Thyroid gland (tissue), 4 donors: ENCODE measurements around the gene PRKRIP1. TPM values are rescaled to one million over a fixed set of nuclear protein-coding genes. Genes with fewer than 3 reads are reported as not detected.

ENCODE experiments used
- DNase-seq, 2 donors: peaks; one replicate each; pipeline ENCODE4 v3.0.0-alpha.2; 2019
- H3K27ac ChIP-seq, 3 donors: fragments of 200-600 bp; sonication (generic); 1 replicate in 2 of 3; 2 replicates in 1 of 3; pipeline ENCODE4 v1.5.1; 2016 to 2019; ENCODE audit warnings: mild to moderate bottlenecking in 1 of 3, moderate library complexity in 1 of 3
- H3K27me3 ChIP-seq: fragments of 200-600 bp; sonication (generic); one replicate; pipeline ENCODE4 v1.5.1; 2019
- H3K36me3 ChIP-seq, 2 donors: fragments of 200-600 bp; sonication (generic); one replicate each; pipeline ENCODE4 v1.5.1; 2016 to 2019
- H3K4me1 ChIP-seq, 2 donors: fragments of 200-600 bp; sonication (generic); one replicate each; pipeline ENCODE4 v1.5.1; 2017 to 2019
- H3K4me3 ChIP-seq, 3 donors: fragments of 200-600 bp; sonication (generic); replicated peaks in 1 of 3; 1 replicate in 2 of 3; 2 replicates in 1 of 3; pipeline ENCODE4 v1.5.1; 2016; ENCODE audit warnings: mild to moderate bottlenecking in 1 of 3
- H3K9me3 ChIP-seq: fragments of 200-600 bp; sonication (generic); one replicate; pipeline ENCODE4 v1.5.1; 2017
- POLR2A ChIP-seq, 2 donors: fragments of 450-650 bp; IDR thresholded peaks; one replicate each; pipeline ENCODE4 v1.6.1; 2017; ENCODE audit warnings: antibody characterized with exemption in 2 of 2, mild to moderate bottlenecking in 2 of 2, moderate library complexity in 1 of 2
- WGBS, 2 donors: methylation state at CpG; one replicate each; pipeline ENCODE4 v1.1.5; 2017; 5-methylcytosine and 5-hydroxymethylcytosine counted together
- intact Hi-C: fragments of 100-400 bp; cut with DNase I; formaldehyde crosslinking; loops from one replicate; pipeline ENCODE4 v1.15.1; 2023
- total RNA-seq, 4 donors: library from RNA; depleted of rRNA; stranded (reverse); fragments of >200 nt; gene quantifications; one replicate each; pipeline ENCODE4 v1.2.3, GENCODE V29; 2016
- TF ChIP-seq, protein P1 (sequence below), 6 experiments: fragments of 200-600 bp in 3 of 6; fragments of 450-650 bp in 3 of 6; sonication (generic) in 3 of 6; IDR thresholded peaks; one replicate each; pipeline ENCODE4 v1.5.1; 2016 to 2019; ENCODE audit warnings: antibody characterized with exemption in 6 of 6, mild to moderate bottlenecking in 2 of 6, inconsistent platforms in 1 of 6, moderate library complexity in 1 of 6

Gene PRKRIP1
- total RNA-seq, 4 donors from 2014 or later = 31.8 to 43.7 (median 37.7) TPM

- no peak for DNase-seq
- 77 to 96% methylated on average over 1 of the region's 1 CpG for WGBS, 2 donors
- intact Hi-C loops = loop anchor here (10.0 kb wide), 1 partner anchor 848 kb away; no protein-coding TSS in a partner anchor
- no peak for TF ChIP-seq POLR2A (IDR thresholded peaks at IDR 0.05)
- TF ChIP-seq, protein P1, sequence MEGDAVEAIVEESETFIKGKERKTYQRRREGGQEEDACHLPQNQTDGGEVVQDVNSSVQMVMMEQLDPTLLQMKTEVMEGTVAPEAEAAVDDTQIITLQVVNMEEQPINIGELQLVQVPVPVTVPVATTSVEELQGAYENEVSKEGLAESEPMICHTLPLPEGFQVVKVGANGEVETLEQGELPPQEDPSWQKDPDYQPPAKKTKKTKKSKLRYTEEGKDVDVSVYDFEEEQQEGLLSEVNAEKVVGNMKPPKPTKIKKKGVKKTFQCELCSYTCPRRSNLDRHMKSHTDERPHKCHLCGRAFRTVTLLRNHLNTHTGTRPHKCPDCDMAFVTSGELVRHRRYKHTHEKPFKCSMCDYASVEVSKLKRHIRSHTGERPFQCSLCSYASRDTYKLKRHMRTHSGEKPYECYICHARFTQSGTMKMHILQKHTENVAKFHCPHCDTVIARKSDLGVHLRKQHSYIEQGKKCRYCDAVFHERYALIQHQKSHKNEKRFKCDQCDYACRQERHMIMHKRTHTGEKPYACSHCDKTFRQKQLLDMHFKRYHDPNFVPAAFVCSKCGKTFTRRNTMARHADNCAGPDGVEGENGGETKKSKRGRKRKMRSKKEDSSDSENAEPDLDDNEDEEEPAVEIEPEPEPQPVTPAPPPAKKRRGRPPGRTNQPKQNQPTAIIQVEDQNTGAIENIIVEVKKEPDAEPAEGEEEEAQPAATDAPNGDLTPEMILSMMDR (IDR thresholded peaks at IDR 0.05) = no peak
- H3K4me1 ChIP-seq = peaks cover 6% of the 10 kb centered on the region in 2 donors
- no peaks in the 10 kb centered on the region for H3K9me3 ChIP-seq
- H3K27me3 ChIP-seq = no peaks in the 10 kb centered on the region
- no peaks in the 10 kb centered on the region for H3K36me3 ChIP-seq
- H3K27ac ChIP-seq = no peak overlapping the region
- no peak overlapping the region for H3K4me3 ChIP-seq
These were observed 3.8 kb upstream of the PRKRIP1 start for GRCh38 chr7:102392330-102392729.

- Histone ChIP-seq H3K4me1 (peaks cover 6 to 7% of the 10 kb centered on the region in 2 donors), H3K9me3 (no peaks in the 10 kb centered on the region), H3K36me3 (no peaks in the 10 kb centered on the region), H3K27me3 (no peaks in the 10 kb centered on the region), H3K4me3 (no peak overlapping the region), H3K27ac (no peak overlapping the region)
- intact Hi-C loops = loop anchor here (10.0 kb wide), 1 partner anchor 849 kb away; no protein-coding TSS in a partner anchor
- no peak for DNase-seq
- TF ChIP-seq, protein P1 (IDR thresholded peaks at IDR 0.05) = no peak
- TF ChIP-seq POLR2A (IDR thresholded peaks at IDR 0.05) = no peak
- 89 to 90% methylated on average over 9 of the region's 9 CpGs for whole genome bisulfite sequencing, 2 donors
These were observed 2.7 kb upstream of the PRKRIP1 start for GRCh38 chr7:102393467-102393866.

- H3K27me3 ChIP-seq = no peaks in the 10 kb centered on the region
- H3K4me3 ChIP-seq = peak overlapping the region; percentile 49 to 85 (median 70)
- H3K9me3 ChIP-seq = no peaks in the 10 kb centered on the region
- peaks cover 7 to 9% of the 10 kb centered on the region in 2 donors for H3K36me3 ChIP-seq
- WGBS, 2 donors = 5 to 7% methylated on average over 9 of the region's 9 CpGs
- intact Hi-C loops = loop anchor here (10.0 kb wide), 1 partner anchor 851 kb away; no protein-coding TSS in a partner anchor
- peak overlapping the region; percentile 60 to 86 (median 78) for H3K27ac ChIP-seq
- DNase-seq = no peak
- H3K4me1 ChIP-seq = peaks cover 6 to 7% of the 10 kb centered on the region in 2 donors
- TF ChIP-seq, protein P1 (IDR thresholded peaks at IDR 0.05) = no peak
- TF ChIP-seq POLR2A (IDR thresholded peaks at IDR 0.05) = no peak
These were observed 631 bp upstream of the PRKRIP1 start for GRCh38 chr7:102395592-102395872.

GRCh38 chr7:102396710-102397019, 502 bp downstream of the PRKRIP1 start:
- H3K9me3 ChIP-seq = no peaks in the 10 kb centered on the region
- TF ChIP-seq, protein P1 (IDR thresholded peaks at IDR 0.05) = no peak
- TF ChIP-seq POLR2A (IDR thresholded peaks at IDR 0.05) = no peak
- peak overlapping the region; percentile 77 to 86 (median 78) for H3K27ac ChIP-seq
- DNase-seq = no peak
- H3K36me3 ChIP-seq = peaks cover 7 to 10% of the 10 kb centered on the region in 2 donors
- H3K4me1 ChIP-seq = peaks cover 6 to 7% of the 10 kb centered on the region in 2 donors
- intact Hi-C loops = loop anchor here (10.0 kb wide), 1 partner anchor 852 kb away; no protein-coding TSS in a partner anchor
- H3K27me3 ChIP-seq = no peaks in the 10 kb centered on the region
- 0% methylated on average over 12 of the region's 12 CpGs for WGBS, 2 donors
- H3K4me3 ChIP-seq = peak overlapping the region; percentile 49 to 85 (median 70)

DNA sequence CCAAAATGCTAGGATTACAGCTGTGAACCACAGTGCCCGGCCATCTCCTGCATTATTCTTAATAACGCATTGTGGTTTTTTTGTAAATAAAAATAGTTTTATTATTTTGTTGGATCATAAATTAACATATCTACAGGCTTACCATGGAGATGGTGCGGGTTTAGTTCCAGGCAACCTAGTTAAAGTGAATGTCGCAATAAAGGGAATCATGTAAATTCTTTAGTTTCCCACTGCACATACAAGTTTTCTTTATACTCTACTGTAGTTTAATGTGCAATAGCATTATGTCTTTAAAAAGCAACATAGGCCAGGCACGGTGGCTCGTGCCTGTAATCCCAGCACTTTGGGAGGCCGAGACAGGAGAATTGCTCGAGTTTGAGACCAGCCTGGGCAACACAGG, 2.4 kb downstream of the PRKRIP1 start:
- H3K9me3 ChIP-seq = no peaks in the 10 kb centered on the region
- intact Hi-C loops = loop anchor here (10.0 kb wide), 1 partner anchor 854 kb away; no protein-coding TSS in a partner anchor
- WGBS, 2 donors = 94 to 95% methylated on average over 8 of the region's 8 CpGs

More for the DNA sequence above, 2.4 kb downstream of the PRKRIP1 start:
- DNase-seq = no peak
- Histone ChIP-seq H3K4me1 (peaks cover 6 to 7% of the 10 kb centered on the region in 2 donors), H3K36me3 (peaks cover 21 to 23% of the 10 kb centered on the region in 2 donors), H3K4me3 (no peak overlapping the region), H3K27me3 (no peaks in the 10 kb centered on the region), H3K27ac (no peak overlapping the region)
- TF ChIP-seq, protein P1 (IDR thresholded peaks at IDR 0.05) = no peak
- TF ChIP-seq POLR2A (IDR thresholded peaks at IDR 0.05) = no peak
